GM18951 (cell line): ENCODE results near the gene ASB16.

ENCODE experiments used
- POLR2A ChIP-seq: IDR thresholded peaks from 4 replicates; pipeline ENCODE4 v1.6.1; 2011; ENCODE audit warnings: mild to moderate bottlenecking; ENCODE audit not compliant: insufficient read length, insufficient read depth; ENCODE audit errors: extremely low read depth
- in situ Hi-C: fragments of 300-500 bp; cut with MboI; formaldehyde crosslinking; loops from one replicate; pipeline ENCODE4 v1.12.0; 2022; ENCODE audit warnings: low sequenced_read_pairs, mixed read lengths, inconsistent platforms; ENCODE audit not compliant: unreplicated experiment

ASB16 gene

GRCh38 chr17:44211281-44212265, 41.1 kb downstream of the ASB16 start:
- in situ Hi-C loops, result loop anchor here (25.0 kb wide), 1 partner anchor 301 kb away; the partner anchor contains the start of gene GPATCH8
- no peak for TF ChIP-seq POLR2A

GRCh38 chr17:44212507-44213402, 42.3 kb downstream of the ASB16 start:
- TF ChIP-seq POLR2A, result peak; percentile 4
- in situ Hi-C loops, result loop anchor here (25.0 kb wide), 1 partner anchor 300 kb away; the partner anchor contains the start of gene GPATCH8

- peak; percentile 8 for TF ChIP-seq POLR2A
- in situ Hi-C loops, result loop anchor here (25.0 kb wide), 1 partner anchor 299 kb away; the partner anchor contains the start of gene GPATCH8
Measured at GRCh38 chr17:44213403-44214229, 43.1 kb downstream of the ASB16 start.

GRCh38 chr17:44214230-44214494, 43.7 kb downstream of the ASB16 start:
- in situ Hi-C loops, result loop anchor here (25.0 kb wide), 1 partner anchor 298 kb away; the partner anchor contains the start of gene GPATCH8
- no peak for TF ChIP-seq POLR2A

GRCh38 chr17:44214896-44215295, 44.4 kb downstream of the ASB16 start:
- in situ Hi-C loops, result loop anchor here (25.0 kb wide), 1 partner anchor 297 kb away; the partner anchor contains the start of gene GPATCH8
- TF ChIP-seq POLR2A, result no peak

GRCh38 chr17:44216173-44216572, 45.7 kb downstream of the ASB16 start:
- in situ Hi-C loops, result loop anchor here (25.0 kb wide), 1 partner anchor 296 kb away; the partner anchor contains the start of gene GPATCH8
- no peak for TF ChIP-seq POLR2A

- TF ChIP-seq POLR2A, result no peak
- in situ Hi-C loops, result loop anchor here (25.0 kb wide), 1 partner anchor 296 kb away; the partner anchor contains the start of gene GPATCH8
Measured at GRCh38 chr17:44216694-44217093, 46.2 kb downstream of the ASB16 start.

GRCh38 chr17:44217738-44218343, 47.3 kb downstream of the ASB16 start:
- in situ Hi-C loops, result loop anchor here (25.0 kb wide), 1 partner anchor 294 kb away; the partner anchor contains the start of gene GPATCH8

GRCh38 chr17:44218344-44219107, 48.0 kb downstream of the ASB16 start:
- in situ Hi-C loops, result loop anchor here (25.0 kb wide), 1 partner anchor 294 kb away; the partner anchor contains the start of gene GPATCH8
- TF ChIP-seq POLR2A, result peak; percentile 54

More at GRCh38 chr17:44217738-44218343, 47.3 kb downstream of the ASB16 start:
- TF ChIP-seq POLR2A, result no peak

- in situ Hi-C loops, result loop anchor here (25.0 kb wide), 1 partner anchor 293 kb away; the partner anchor contains the start of gene GPATCH8
- TF ChIP-seq POLR2A, result peak; percentile 50
Measured at GRCh38 chr17:44219108-44219615, 48.7 kb downstream of the ASB16 start.
